Activated T-helper 2 cell treated with anti-CD3 and anti-CD28 coated beads, Interferon-gamma antibody, Interleukin-2, Interleukin-4, amounts not matched to agents 10 μg/mL and 5 μg/mL and 100 μg/mL, durations not matched to agents 14 hours and 24 hours and 36 hours (primary cell): ENCODE measurements around the gene AQP7. TPM values are rescaled to one million over a fixed set of nuclear protein-coding genes. Genes with fewer than 3 reads are reported as not detected.
"Not testable (repeated sequence)": the region's sequence is repeated elsewhere in the genome, so short reads cannot be mapped to it uniquely, and the experiment has no call there.

Experiments
- DNase-seq: peaks from one replicate; pipeline ENCODE4 v3.0.0; 2021; ENCODE audit warnings: low spot score
- H3K27ac Mint-ChIP-seq: one replicate; pipeline ENCODE4 v1.8.0; 2021; ENCODE audit warnings: mixed read lengths
- H3K27me3 Mint-ChIP-seq: one replicate; pipeline ENCODE4 v1.8.0; 2021; ENCODE audit warnings: low read depth, mixed read lengths
- H3K36me3 Mint-ChIP-seq: one replicate; pipeline ENCODE4 v1.8.0; 2021; ENCODE audit warnings: low read depth, mixed read lengths
- H3K4me1 Mint-ChIP-seq: one replicate; pipeline ENCODE4 v1.8.0; 2021; ENCODE audit warnings: low read depth, mixed read lengths
- H3K4me3 Mint-ChIP-seq: one replicate; pipeline ENCODE4 v1.8.0; 2021; ENCODE audit warnings: low read depth, mild to moderate bottlenecking, moderate library complexity, mixed read lengths
- H3K9me3 Mint-ChIP-seq: one replicate; pipeline ENCODE4 v1.8.0; 2021; ENCODE audit warnings: mixed read lengths
- intact Hi-C: fragments of 100-400 bp; cut with micrococcal nuclease; formaldehyde crosslinking; loops from one replicate; pipeline ENCODE4 v1.15.1; 2023
- total RNA-seq: library from RNA; stranded (reverse); gene quantifications from 2 replicates; pipeline ENCODE4 v1.2.3, GENCODE V29; 2022

AQP7 gene
- total RNA-seq, 1 donor from 2014 or later: not detected

- H3K4me3 Mint-ChIP-seq, H3K4me1 Mint-ChIP-seq, DNase-seq, H3K27me3 Mint-ChIP-seq, H3K9me3 Mint-ChIP-seq, H3K27ac Mint-ChIP-seq, H3K36me3 Mint-ChIP-seq, intact Hi-C loops: not testable (repeated sequence)
Measured at GRCh38 chr9:33385979-33386640, 16.3 kb downstream of the AQP7 start.

- H3K4me3 Mint-ChIP-seq, DNase-seq, H3K9me3 Mint-ChIP-seq, intact Hi-C loops, H3K27me3 Mint-ChIP-seq, H3K4me1 Mint-ChIP-seq, H3K36me3 Mint-ChIP-seq, H3K27ac Mint-ChIP-seq: not testable (repeated sequence)
Measured at GRCh38 chr9:33385536-33385935, 16.8 kb downstream of the AQP7 start.

- H3K27me3 Mint-ChIP-seq, H3K27ac Mint-ChIP-seq, H3K4me1 Mint-ChIP-seq, H3K9me3 Mint-ChIP-seq, H3K4me3 Mint-ChIP-seq, intact Hi-C loops, DNase-seq, H3K36me3 Mint-ChIP-seq: not testable (repeated sequence)
Measured at GRCh38 chr9:33383396-33383795, 19.0 kb downstream of the AQP7 start.

- H3K27ac Mint-ChIP-seq, H3K36me3 Mint-ChIP-seq, H3K4me1 Mint-ChIP-seq, H3K4me3 Mint-ChIP-seq, intact Hi-C loops, H3K27me3 Mint-ChIP-seq, H3K9me3 Mint-ChIP-seq, DNase-seq: not testable (repeated sequence)
Measured at GRCh38 chr9:33382397-33382796, 20.0 kb downstream of the AQP7 start.

DNA sequence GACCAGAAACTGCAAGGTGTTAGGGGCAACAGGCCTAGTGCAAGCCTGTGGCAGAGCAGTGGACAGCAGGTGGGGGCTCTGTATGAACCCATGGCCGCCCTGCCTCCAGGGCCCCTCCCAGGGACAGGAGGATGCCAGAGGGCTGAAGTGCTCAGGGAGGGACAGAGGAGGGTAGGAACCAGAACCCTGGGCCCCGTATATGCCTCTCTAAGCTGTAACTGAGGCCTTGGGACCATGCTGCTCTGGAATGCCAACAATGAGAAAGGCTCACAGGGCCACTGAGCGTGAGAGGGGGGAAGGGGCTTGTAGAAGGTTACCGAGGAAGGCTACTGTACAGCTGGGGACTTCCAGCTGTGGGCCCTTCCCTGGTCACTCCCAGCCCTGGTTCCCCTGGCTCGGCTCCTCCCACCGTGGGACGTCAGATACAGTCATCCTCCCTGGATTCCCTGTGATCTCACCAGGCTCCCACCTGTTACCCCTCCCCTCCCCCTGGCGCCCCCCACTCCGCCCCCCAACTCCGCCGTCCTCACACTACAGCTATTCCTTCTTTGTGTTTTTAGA is 21.1 kb downstream of the AQP7 start:
- DNase-seq: no peak
- no peaks in the 10 kb centered on the region for H3K27me3 Mint-ChIP-seq
- no peaks in the 10 kb centered on the region for H3K4me1 Mint-ChIP-seq
- H3K4me3 Mint-ChIP-seq: no peak overlapping the region
- H3K9me3 Mint-ChIP-seq: no peaks in the 10 kb centered on the region
- no peaks in the 10 kb centered on the region for H3K36me3 Mint-ChIP-seq
- H3K27ac Mint-ChIP-seq: no peak overlapping the region
- intact Hi-C loops: no loop called here

GRCh38 chr9:33380390-33381094 is 21.8 kb downstream of the AQP7 start:
- no peaks in the 10 kb centered on the region for H3K27me3 Mint-ChIP-seq
- H3K9me3 Mint-ChIP-seq: no peaks in the 10 kb centered on the region
- H3K36me3 Mint-ChIP-seq: no peaks in the 10 kb centered on the region
- no peaks in the 10 kb centered on the region for H3K4me1 Mint-ChIP-seq
- no peak overlapping the region for H3K4me3 Mint-ChIP-seq
- intact Hi-C loops: no loop called here
- H3K27ac Mint-ChIP-seq: no peak overlapping the region
- no peak for DNase-seq

DNA sequence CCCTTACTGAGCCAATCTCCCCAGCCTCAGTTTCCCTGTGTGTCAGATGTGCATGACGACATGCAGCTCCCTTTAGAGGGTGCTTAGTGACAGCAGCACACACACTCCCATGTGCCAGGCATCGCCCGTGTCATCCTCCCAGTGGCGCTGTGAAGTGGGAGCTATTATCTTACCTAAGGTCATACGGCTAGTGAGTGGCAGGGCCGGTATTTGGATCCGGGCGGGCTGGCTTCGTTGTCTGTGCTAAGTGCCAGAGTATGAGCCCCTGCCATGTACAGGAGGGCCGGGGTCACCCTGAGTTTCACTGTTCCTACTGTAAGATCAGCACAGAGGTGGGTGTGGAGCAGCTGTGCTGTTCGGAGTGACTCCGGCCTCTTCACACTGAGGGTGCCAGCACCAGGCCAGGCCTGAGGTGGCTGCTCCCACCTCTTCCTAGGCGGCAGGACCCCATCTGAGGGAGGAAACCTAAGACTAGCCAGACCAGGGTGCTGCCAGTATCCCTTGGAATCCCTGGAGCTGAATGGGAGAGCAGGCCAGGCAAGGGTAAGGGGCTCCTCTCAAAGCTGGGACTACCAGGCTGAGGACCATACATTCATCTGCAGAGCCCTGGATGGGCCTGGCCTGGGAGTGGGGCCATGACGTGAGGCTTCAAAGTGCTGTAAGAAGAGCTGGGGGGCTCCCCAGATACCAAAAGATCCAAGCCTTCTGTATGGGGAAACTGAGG is 22.5 kb downstream of the AQP7 start:
- no peak for DNase-seq
- Mint-ChIP-seq H3K4me1 (peaks cover 4% of the 10 kb centered on the region), H3K9me3 (no peaks in the 10 kb centered on the region), H3K36me3 (no peaks in the 10 kb centered on the region), H3K27ac (no peak overlapping the region), H3K27me3 (no peaks in the 10 kb centered on the region), H3K4me3 (no peak overlapping the region)
- intact Hi-C loops: loop anchor here (10.0 kb wide), 1 partner anchor 95 kb away; no protein-coding TSS in a partner anchor

DNA sequence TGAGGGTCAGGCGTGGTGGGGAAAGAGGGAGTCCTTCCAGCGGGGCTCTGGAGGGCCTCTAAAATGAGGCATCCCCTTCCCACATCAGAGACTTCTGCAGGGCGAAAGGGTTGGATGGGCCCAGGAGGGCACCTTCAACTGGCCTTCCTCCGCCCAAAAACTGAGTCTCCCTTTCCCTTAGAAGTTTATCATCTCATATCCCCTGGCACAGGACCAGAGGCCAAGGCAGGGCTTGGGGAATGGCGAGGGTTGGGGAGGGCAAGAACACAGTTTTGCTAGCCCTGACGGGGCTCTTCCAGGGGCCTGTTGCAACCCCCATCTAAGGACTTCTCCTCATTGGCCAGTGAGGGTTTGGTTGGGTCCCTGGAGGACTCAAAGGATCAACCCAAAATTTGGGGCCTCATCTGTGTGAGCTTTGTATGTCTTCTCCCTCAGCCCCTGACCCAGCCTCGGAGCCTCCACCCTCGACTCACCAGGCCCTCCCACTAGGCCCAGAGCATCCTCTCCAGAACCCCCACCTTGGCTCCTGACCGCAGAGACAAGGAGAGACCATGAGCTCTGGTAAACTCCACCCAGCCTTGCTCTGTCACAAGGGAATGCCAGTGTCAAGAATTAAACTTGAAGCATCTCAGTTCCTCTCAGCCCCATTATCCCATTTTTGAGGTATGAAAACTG is 24.1 kb downstream of the AQP7 start:
- no peak for DNase-seq
- H3K9me3 Mint-ChIP-seq: no peaks in the 10 kb centered on the region
- intact Hi-C loops: loop anchor here (10.0 kb wide), 1 partner anchor 93 kb away; no protein-coding TSS in a partner anchor
- no peaks in the 10 kb centered on the region for H3K36me3 Mint-ChIP-seq
- no peak overlapping the region for H3K4me3 Mint-ChIP-seq
- no peaks in the 10 kb centered on the region for H3K27me3 Mint-ChIP-seq
- H3K27ac Mint-ChIP-seq: no peak overlapping the region
- peaks cover 8% of the 10 kb centered on the region for H3K4me1 Mint-ChIP-seq

- no peak overlapping the region for H3K27ac Mint-ChIP-seq
- DNase-seq: no peak
- H3K4me3 Mint-ChIP-seq: no peak overlapping the region
- H3K36me3 Mint-ChIP-seq: no peaks in the 10 kb centered on the region
- H3K27me3 Mint-ChIP-seq: no peaks in the 10 kb centered on the region
- H3K9me3 Mint-ChIP-seq: no peaks in the 10 kb centered on the region
- intact Hi-C loops: loop anchor here (10.0 kb wide), 1 partner anchor 92 kb away; no protein-coding TSS in a partner anchor
- peaks cover 8% of the 10 kb centered on the region for H3K4me1 Mint-ChIP-seq
Measured at GRCh38 chr9:33377089-33377715, 25.2 kb downstream of the AQP7 start.

GRCh38 chr9:33375841-33376321 is 26.5 kb downstream of the AQP7 start:
- Mint-ChIP-seq H3K27ac (no peak overlapping the region), H3K4me3 (no peak overlapping the region), H3K36me3 (peaks cover 7% of the 10 kb centered on the region), H3K9me3 (no peaks in the 10 kb centered on the region), H3K27me3 (no peaks in the 10 kb centered on the region), H3K4me1 (peaks cover 8% of the 10 kb centered on the region)
- no peak for DNase-seq
- intact Hi-C loops: loop anchor here (2.0 to 10.0 kb wide), 4 partner anchors 39 to 91 kb away; partner anchors contain the start of gene AQP3

DNA sequence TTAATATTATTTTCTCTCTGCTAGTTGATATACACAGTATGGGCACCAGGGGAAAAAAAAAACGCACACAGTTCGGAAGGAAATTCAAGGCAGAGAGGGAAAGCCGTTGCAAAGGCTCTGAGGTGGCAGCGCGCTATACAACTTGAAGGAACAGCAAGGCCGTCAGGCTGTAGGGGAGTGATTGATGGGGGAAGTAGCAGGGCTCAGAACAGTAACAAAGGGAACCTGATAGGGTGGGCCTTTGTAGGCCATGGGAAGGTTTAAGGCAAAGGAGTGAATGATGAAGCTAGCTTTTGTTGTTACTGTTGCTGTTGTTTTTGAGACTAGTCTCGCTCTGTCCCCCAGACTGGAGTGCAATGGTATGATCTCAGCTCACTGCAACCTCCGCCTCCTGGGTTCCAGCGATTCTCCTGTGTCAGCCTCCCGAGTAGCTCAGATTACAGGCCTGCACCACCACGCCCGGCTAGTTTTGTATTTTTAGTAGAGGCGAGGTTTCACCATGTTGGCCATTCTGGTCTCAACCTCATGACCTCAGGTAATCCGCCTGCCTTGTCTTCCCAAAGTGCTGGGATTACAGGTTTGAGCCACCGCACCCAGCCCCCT is 27.0 kb downstream of the AQP7 start:
- Mint-ChIP-seq H3K27ac (no peak overlapping the region), H3K27me3 (no peaks in the 10 kb centered on the region), H3K9me3 (no peaks in the 10 kb centered on the region), H3K4me1 (peaks cover 10% of the 10 kb centered on the region), H3K36me3 (peaks cover 10% of the 10 kb centered on the region), H3K4me3 (no peak overlapping the region)
- no peak for DNase-seq
- intact Hi-C loops: loop anchor here (2.0 to 10.0 kb wide), 4 partner anchors 39 to 91 kb away; partner anchors contain the start of gene AQP3
